ENCODE measurements around the gene ADAMTS9. TPM values are rescaled to one million over a fixed set of nuclear protein-coding genes. Genes with fewer than 3 reads are reported as not detected.

The ADAMTS9 gene
- total and polyA plus RNA-seq, 10 of the 15 experiments (the other 5 are each of a cell fraction or from before 2014, with no cell fraction given) = 0.08 TPM; not detected in 9

DNA sequence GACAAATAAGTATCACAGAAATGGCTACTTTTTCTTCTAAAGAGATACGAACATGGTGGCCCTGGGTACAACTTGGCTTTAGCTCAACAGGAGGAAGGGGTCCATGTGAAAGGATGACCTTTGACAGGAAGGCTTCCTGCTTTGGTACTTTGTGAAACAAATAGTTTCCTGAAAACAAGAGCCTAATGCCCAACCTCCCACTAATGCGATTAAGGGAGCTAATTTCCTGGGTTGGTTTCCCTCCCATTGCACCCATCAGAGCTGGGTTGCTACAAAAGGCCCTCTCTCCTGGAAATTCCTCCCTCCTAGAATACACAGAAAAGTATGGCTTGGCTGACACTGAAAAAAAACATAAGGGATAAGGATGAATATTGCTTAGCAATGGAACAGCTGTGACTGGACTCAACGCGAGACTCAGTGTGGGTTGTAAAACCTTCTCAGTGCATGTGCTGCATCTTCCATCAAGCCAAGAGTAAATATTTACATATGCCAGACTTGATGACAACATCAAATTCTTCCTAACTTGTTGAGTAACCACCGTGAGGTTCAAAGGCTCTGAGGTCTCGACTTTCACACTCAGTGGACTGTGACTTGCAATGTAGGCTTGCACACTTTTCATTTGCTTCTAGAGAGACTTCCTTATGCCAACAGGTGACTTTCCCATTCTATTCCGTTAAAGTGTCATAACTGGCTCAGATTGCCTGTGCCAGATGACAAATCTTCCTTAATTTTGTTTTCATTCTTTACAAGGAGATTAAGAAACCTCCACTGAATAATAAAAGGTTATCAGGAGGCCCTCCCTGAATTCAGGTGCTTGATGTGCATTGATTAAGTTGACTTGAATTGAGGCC lies 60.1 kb downstream of the ADAMTS9 start:
- no peak for ATAC-seq
- intact Hi-C loops (cut with micrococcal nuclease; ENCODE audit: unreplicated experiment) = no loop called here
- Histone ChIP-seq H4K20me1 (ENCODE audit: control insufficient read depth, insufficient read depth) (no peaks in the 10 kb centered on the region; the same call in 1 of the 2 replicates), H3K79me2 (ENCODE audit: control insufficient read depth, insufficient read depth, low read length) (no peaks in the 10 kb centered on the region), H3K36me3 (ENCODE audit: control insufficient read depth in 2 of 2, insufficient read depth in 2 of 2, low read length in 1 of 2) (no peaks in the 10 kb centered on the region), H3K27me3 (replicated peaks in 1 of 2; ENCODE audit: control insufficient read depth in 2 of 2, insufficient read depth in 2 of 2, low read length in 1 of 2) (no peaks in the 10 kb centered on the region), H2AFZ (ENCODE audit: control insufficient read depth, low read depth, low read length) (no peak overlapping the region), H3K4me2 (ENCODE audit: control insufficient read depth, insufficient read depth) (no peak overlapping the region), H3K9ac (ENCODE audit: control insufficient read depth, insufficient read depth, low read length) (no peak overlapping the region), H3K9me3 (replicated peaks; ENCODE audit: control insufficient read depth, insufficient read depth, low read length) (no peaks in the 10 kb centered on the region), H3K27ac (ENCODE audit: control insufficient read depth, insufficient read depth) (no peak overlapping the region), H3K4me3 (no peak overlapping the region), H3K4me1 (ENCODE audit: control insufficient read depth, insufficient read depth, low read length) (no peaks in the 10 kb centered on the region)
- in situ Hi-C loops (cut with MboI) = no loop called here
- WGBS (ENCODE audit: insufficient coverage, insufficient replicate concordance, low lambda C conversion rate, missing lambda C conversion rate) = 57% methylated on average over 7 of the region's 7 CpGs
- BruUV-seq (replicated peaks) = no TSS peak
- ChIA-PET CTCF (no interaction called here), POLR2A (no interaction called here), SMC1A (ENCODE audit: uncharacterized antibody, unreplicated experiment) (no interaction called here), RAD21 (ENCODE audit: unreplicated experiment) (no interaction called here)
- FAIRE-seq = no peak
- no peak for DNase-seq (ENCODE audit: low read depth, low spot score)
- no peak for TF ChIP-seq SREBF2 (IDR thresholded peaks at IDR 0.05; ENCODE audit: low read length)
- TF ChIP-seq FOS (IDR thresholded peaks at IDR 0.05; ENCODE audit: borderline replicate concordance, extremely low read depth, insufficient read length) = no peak
- TF ChIP-seq ETV6 (conservative IDR thresholded peaks at IDR 0.05 in 1 of 2, IDR thresholded peaks at IDR 0.05 in 1 of 2; ENCODE audit: borderline replicate concordance in 1 of 2, low read depth in 1 of 2) = 0 out of 4 replicates have a peak, but pooled peaks of 1 of the 2 experiments have one; percentile 59

DNA sequence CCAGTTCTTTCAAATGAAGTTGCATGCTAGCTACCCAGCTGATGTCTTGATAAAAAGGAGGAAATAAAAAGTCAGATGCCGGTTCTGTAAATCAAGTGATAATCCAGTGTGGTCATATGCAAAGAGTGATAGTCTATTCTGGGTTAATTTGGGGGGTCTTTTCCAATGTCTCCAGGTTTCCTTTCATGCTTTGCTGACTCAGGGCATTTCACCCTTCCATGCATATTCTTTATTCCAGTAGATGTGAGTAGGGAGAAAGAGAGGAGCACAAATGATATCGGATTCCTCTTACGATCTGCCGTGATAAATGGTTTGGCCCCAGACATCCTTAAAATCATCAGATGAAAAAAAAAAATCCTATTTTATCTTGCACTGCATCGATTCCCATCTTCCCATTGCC lies 60.8 kb downstream of the ADAMTS9 start:
- SMC1A ChIA-PET (ENCODE audit: uncharacterized antibody, unreplicated experiment) = no interaction called here
- in situ Hi-C loops (cut with MboI) = no loop called here
- Histone ChIP-seq H3K27me3 (replicated peaks in 1 of 2; ENCODE audit: control insufficient read depth in 2 of 2, insufficient read depth in 2 of 2, low read length in 1 of 2) (no peaks in the 10 kb centered on the region), H3K36me3 (ENCODE audit: control insufficient read depth in 2 of 2, insufficient read depth in 2 of 2, low read length in 1 of 2) (no peaks in the 10 kb centered on the region), H2AFZ (ENCODE audit: control insufficient read depth, low read depth, low read length) (no peak overlapping the region), H3K4me1 (ENCODE audit: control insufficient read depth, insufficient read depth, low read length) (no peaks in the 10 kb centered on the region), H3K79me2 (ENCODE audit: control insufficient read depth, insufficient read depth, low read length) (no peaks in the 10 kb centered on the region), H3K9me3 (replicated peaks; ENCODE audit: control insufficient read depth, insufficient read depth, low read length) (no peaks in the 10 kb centered on the region), H3K4me3 (no peak overlapping the region), H3K9ac (ENCODE audit: control insufficient read depth, insufficient read depth, low read length) (no peak overlapping the region), H4K20me1 (ENCODE audit: control insufficient read depth, insufficient read depth) (no peaks in the 10 kb centered on the region; the same call in 1 of the 2 replicates), H3K4me2 (ENCODE audit: control insufficient read depth, insufficient read depth) (no peak overlapping the region), H3K27ac (ENCODE audit: control insufficient read depth, insufficient read depth) (no peak overlapping the region)
- ATAC-seq (no peak), FAIRE-seq (no peak), DNase-seq (ENCODE audit: low read depth, low spot score) (no peak)
- BruUV-seq (replicated peaks) = no TSS peak
- intact Hi-C loops (cut with micrococcal nuclease; ENCODE audit: unreplicated experiment) = no loop called here
- no peak for TF ChIP-seq TBL1XR1 (IDR thresholded peaks at IDR 0.05; ENCODE audit: low read depth, low read length)
- WGBS (ENCODE audit: insufficient coverage, insufficient replicate concordance, low lambda C conversion rate, missing lambda C conversion rate) = 46% methylated on average over 5 of the region's 5 CpGs
- CTCF ChIA-PET = no interaction called here
- RAD21 ChIA-PET (ENCODE audit: unreplicated experiment) = no interaction called here
- POLR2A ChIA-PET = no interaction called here
